ENCODE measurements around the gene ST7. TPM values are rescaled to one million over a fixed set of nuclear protein-coding genes. Genes with fewer than 3 reads are reported as not detected.

The ST7 gene
- total RNA-seq, 1 experiment from 2014 or later, result 12.4 TPM

DNA sequence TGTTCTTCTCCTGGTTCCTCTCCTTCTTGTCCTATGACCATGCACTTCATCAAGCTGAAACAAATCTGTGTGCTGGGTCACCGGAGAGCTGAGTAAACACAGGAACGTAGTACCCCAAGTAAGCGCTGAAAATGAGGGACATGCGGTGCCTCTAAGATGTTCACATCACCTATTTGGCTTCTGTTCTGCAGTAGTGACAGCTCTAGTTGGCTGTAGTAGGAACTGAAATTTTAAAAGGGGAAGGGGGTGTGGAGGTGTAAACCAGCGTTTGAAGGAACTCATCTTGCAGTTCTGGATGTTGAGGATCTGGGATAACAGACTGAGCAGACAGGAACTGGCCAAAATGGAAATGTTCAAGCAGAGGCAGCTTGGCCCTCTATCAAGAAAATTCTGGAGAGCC, 284.3 kb downstream of the ST7 start:
- CTCF ChIA-PET, result no interaction called here
- Mint-ChIP-seq H3K36me3 (no peaks in the 10 kb centered on the region), H3K4me1 (no peaks in the 10 kb centered on the region), H3K27ac (no peak overlapping the region), H3K4me3 (no peak overlapping the region), H3K9me3 (peaks cover 7% of the 10 kb centered on the region; the same call in 1 of the 2 replicates), H3K27me3 (ENCODE audit: low read depth) (peaks cover 2% of the 10 kb centered on the region; the same call in 1 of the 2 replicates)
- ATAC-seq (no peak), DNase-seq (ENCODE audit: low spot score) (no peak)
- TF ChIP-seq, protein P1, sequence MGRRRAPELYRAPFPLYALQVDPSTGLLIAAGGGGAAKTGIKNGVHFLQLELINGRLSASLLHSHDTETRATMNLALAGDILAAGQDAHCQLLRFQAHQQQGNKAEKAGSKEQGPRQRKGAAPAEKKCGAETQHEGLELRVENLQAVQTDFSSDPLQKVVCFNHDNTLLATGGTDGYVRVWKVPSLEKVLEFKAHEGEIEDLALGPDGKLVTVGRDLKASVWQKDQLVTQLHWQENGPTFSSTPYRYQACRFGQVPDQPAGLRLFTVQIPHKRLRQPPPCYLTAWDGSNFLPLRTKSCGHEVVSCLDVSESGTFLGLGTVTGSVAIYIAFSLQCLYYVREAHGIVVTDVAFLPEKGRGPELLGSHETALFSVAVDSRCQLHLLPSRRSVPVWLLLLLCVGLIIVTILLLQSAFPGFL (CRISPR knock-in tag; IDR thresholded peaks at IDR 0.05; ENCODE audit: borderline replicate concordance), result no peak
- TF ChIP-seq, protein P2, sequence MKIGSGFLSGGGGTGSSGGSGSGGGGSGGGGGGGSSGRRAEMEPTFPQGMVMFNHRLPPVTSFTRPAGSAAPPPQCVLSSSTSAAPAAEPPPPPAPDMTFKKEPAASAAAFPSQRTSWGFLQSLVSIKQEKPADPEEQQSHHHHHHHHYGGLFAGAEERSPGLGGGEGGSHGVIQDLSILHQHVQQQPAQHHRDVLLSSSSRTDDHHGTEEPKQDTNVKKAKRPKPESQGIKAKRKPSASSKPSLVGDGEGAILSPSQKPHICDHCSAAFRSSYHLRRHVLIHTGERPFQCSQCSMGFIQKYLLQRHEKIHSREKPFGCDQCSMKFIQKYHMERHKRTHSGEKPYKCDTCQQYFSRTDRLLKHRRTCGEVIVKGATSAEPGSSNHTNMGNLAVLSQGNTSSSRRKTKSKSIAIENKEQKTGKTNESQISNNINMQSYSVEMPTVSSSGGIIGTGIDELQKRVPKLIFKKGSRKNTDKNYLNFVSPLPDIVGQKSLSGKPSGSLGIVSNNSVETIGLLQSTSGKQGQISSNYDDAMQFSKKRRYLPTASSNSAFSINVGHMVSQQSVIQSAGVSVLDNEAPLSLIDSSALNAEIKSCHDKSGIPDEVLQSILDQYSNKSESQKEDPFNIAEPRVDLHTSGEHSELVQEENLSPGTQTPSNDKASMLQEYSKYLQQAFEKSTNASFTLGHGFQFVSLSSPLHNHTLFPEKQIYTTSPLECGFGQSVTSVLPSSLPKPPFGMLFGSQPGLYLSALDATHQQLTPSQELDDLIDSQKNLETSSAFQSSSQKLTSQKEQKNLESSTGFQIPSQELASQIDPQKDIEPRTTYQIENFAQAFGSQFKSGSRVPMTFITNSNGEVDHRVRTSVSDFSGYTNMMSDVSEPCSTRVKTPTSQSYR (CRISPR knock-in tag; IDR thresholded peaks at IDR 0.05), result no peak
- POLR2A ChIA-PET, result no interaction called here

DNA sequence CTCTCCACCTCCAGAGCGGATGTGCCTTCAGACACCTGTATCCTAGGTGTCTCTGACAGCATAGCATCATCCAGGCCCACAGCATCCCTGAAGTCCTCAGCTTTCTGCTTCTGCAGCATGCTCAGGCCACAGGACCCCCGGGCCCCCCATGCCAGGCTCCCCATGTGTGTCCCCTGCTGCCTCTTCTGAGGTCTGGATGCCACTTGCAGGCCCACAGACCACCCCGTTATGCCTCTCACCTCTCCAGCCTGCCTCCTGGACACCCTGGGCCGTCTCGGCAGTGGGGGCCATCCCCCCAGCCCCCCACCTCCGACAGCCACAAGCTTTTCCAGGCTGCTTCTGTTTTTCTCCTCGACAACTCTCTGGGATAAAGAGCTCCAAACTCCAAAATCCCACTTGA, 285.2 kb downstream of the ST7 start:
- TF ChIP-seq TP53 (CRISPR knock-in tag; IDR thresholded peaks at IDR 0.05) (no peak), ELF4 (CRISPR knock-in tag; IDR thresholded peaks at IDR 0.05; ENCODE audit: low read depth) (no peak), GABPB1 (CRISPR knock-in tag; IDR thresholded peaks at IDR 0.05) (no peak), NFE2L1 (CRISPR knock-in tag; IDR thresholded peaks at IDR 0.05) (no peak), PRRX2 (CRISPR knock-in tag; IDR thresholded peaks at IDR 0.05) (no peak), RORB (CRISPR knock-in tag; IDR thresholded peaks at IDR 0.05) (no peak), IRF2 (CRISPR knock-in tag; IDR thresholded peaks at IDR 0.05; ENCODE audit: borderline replicate concordance, low read depth) (no peak), CREM (CRISPR knock-in tag; IDR thresholded peaks at IDR 0.05) (no peak), NR1H2 (CRISPR knock-in tag; IDR thresholded peaks at IDR 0.05) (no peak), MYBL2 (CRISPR knock-in tag; IDR thresholded peaks at IDR 0.05) (no peak), SMAD4 (CRISPR knock-in tag; IDR thresholded peaks at IDR 0.05) (no peak)
- TF ChIP-seq, protein P3, sequence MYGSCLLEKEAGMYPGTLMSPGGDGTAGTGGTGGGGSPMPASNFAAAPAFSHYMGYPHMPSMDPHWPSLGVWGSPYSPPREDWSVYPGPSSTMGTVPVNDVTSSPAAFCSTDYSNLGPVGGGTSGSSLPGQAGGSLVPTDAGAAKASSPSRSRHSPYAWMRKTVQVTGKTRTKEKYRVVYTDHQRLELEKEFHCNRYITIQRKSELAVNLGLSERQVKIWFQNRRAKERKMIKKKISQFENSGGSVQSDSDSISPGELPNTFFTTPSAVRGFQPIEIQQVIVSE (CRISPR knock-in tag; IDR thresholded peaks at IDR 0.05; ENCODE audit: borderline replicate concordance), result no peak
- TF ChIP-seq, protein P4, sequence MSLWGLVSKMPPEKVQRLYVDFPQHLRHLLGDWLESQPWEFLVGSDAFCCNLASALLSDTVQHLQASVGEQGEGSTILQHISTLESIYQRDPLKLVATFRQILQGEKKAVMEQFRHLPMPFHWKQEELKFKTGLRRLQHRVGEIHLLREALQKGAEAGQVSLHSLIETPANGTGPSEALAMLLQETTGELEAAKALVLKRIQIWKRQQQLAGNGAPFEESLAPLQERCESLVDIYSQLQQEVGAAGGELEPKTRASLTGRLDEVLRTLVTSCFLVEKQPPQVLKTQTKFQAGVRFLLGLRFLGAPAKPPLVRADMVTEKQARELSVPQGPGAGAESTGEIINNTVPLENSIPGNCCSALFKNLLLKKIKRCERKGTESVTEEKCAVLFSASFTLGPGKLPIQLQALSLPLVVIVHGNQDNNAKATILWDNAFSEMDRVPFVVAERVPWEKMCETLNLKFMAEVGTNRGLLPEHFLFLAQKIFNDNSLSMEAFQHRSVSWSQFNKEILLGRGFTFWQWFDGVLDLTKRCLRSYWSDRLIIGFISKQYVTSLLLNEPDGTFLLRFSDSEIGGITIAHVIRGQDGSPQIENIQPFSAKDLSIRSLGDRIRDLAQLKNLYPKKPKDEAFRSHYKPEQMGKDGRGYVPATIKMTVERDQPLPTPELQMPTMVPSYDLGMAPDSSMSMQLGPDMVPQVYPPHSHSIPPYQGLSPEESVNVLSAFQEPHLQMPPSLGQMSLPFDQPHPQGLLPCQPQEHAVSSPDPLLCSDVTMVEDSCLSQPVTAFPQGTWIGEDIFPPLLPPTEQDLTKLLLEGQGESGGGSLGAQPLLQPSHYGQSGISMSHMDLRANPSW (CRISPR knock-in tag; conservative IDR thresholded peaks at IDR 0.05; ENCODE audit: low read depth), result no peak
- TF ChIP-seq, protein P5, sequence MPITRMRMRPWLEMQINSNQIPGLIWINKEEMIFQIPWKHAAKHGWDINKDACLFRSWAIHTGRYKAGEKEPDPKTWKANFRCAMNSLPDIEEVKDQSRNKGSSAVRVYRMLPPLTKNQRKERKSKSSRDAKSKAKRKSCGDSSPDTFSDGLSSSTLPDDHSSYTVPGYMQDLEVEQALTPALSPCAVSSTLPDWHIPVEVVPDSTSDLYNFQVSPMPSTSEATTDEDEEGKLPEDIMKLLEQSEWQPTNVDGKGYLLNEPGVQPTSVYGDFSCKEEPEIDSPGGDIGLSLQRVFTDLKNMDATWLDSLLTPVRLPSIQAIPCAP (CRISPR knock-in tag; IDR thresholded peaks at IDR 0.05), result no peak
- TF ChIP-seq, protein P6, sequence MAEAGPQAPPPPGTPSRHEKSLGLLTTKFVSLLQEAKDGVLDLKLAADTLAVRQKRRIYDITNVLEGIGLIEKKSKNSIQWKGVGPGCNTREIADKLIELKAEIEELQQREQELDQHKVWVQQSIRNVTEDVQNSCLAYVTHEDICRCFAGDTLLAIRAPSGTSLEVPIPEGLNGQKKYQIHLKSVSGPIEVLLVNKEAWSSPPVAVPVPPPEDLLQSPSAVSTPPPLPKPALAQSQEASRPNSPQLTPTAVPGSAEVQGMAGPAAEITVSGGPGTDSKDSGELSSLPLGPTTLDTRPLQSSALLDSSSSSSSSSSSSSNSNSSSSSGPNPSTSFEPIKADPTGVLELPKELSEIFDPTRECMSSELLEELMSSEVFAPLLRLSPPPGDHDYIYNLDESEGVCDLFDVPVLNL (CRISPR knock-in tag; IDR thresholded peaks at IDR 0.05; ENCODE audit: borderline replicate concordance, low read depth), result no peak
- Mint-ChIP-seq H3K36me3 (no peaks in the 10 kb centered on the region), H3K27me3 (ENCODE audit: low read depth) (0 out of 2 replicates have a peak, but pooled peaks cover 2% of the 10 kb centered on the region), H3K4me1 (no peaks in the 10 kb centered on the region), H3K27ac (no peak overlapping the region), H3K9me3 (peaks cover 7% of the 10 kb centered on the region; the same call in 1 of the 2 replicates), H3K4me3 (no peak overlapping the region)
- DNase-seq (ENCODE audit: low spot score) (no peak), ATAC-seq (no peak)
- POLR2A ChIA-PET, result no interaction called here
- CTCF ChIA-PET, result interaction anchor here (1.2 kb wide), 1 partner anchor 26 kb away, joined by 3 read pairs; no protein-coding TSS in a partner anchor

All from WTC11 (cell line).